Spleen (tissue), 7 donors: ENCODE data around the gene SEL1L3.

Source experiments
- CTCF ChIP-seq, 11 experiments: fragments of 200-600 bp in 7 of 11; fragments of 450-650 bp in 4 of 11; sonication (generic) in 4 of 11; IDR thresholded peaks in 8 of 11; conservative IDR thresholded peaks in 3 of 11; 1 replicate in 7 of 11; 2 replicates in 4 of 11; pipeline versions ENCODE4 v1.4.0 to v1.8.0; 2016 to 2021; ENCODE audit warnings: antibody characterized with exemption in 11 of 11, inconsistent platforms in 4 of 11, mild to moderate bottlenecking in 1 of 11
- POLR2AphosphoS5 ChIP-seq, 3 donors: sonication (generic); formaldehyde crosslinking; IDR thresholded peaks; one replicate each; pipeline ENCODE4 v1.5.1; 2017; ENCODE audit warnings: antibody characterized with exemption in 3 of 3
- donor health status: DM: no; HTN: no; CAD: no; lungs with moderate emphysema.
- donor health status: DM: no; HTN: no; CAD: no.
- donor health status: DM: no; HTN: no; CAD: no.

GRCh38 chr4:25773358-25773757 is 89.4 kb downstream of the SEL1L3 start:
- TF ChIP-seq CTCF (IDR thresholded peaks at IDR 0.05 in 8 of 11, conservative IDR thresholded peaks at IDR 0.05 in 3 of 11) (no peak), POLR2AphosphoS5 (IDR thresholded peaks at IDR 0.05) (no peak)
